ENCODE results near the gene TMEM61.

DNA sequence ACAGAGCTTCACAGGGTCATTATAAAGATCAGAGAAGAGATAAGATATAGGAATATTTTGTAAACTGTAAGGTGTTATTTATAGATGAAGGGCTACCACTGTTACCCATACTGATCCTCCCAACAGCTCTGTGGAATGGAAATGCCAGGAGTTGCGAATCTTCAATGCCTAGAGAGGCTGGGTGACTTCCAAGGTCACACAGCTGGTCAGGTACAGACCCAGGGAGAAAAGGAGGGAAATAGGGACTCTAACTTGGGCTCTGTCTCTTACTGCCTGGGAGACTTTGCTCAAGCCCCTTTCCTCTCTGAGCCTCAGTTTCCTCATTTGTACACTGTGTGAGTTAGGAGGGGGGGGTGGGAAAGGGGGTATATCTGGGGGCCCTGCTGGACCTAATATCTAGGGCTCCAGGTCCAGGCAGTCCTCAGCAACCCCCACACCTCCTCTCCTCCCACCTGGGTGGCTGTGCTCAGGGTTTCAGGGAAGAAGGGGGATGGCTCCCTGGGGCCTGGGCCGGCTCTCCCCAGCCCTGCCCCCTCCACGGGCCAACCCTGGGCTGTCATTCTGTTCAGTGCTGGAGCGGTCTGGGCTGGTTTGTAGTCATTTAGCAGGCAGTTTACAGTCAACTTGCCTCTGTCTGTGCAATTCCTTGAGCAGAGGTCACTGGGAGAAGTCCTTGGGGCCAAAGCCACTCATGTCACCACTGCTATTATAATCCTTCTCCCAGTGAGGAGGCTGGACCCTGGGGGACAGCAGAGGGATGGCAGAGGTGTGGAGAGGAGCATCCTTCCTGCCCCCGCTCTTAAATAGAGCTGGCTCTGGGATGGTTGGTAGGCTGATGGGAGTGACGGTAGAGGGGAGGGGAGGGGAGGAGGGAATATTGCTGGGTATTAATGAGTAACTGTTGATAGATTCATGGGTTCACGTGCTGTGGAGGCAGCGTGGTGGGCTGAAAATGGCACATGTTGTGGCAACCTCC, 20.0 kb downstream of the TMEM61 start:
- no peak for TF ChIP-seq ZC3H10 (CRISPR knock-in tag; IDR thresholded peaks at IDR 0.05)
- TF ChIP-seq ARNTL (CRISPR knock-in tag; IDR thresholded peaks at IDR 0.05; ENCODE audit: borderline replicate concordance, low read depth): no peak
- TF ChIP-seq ESRRG (CRISPR knock-in tag; IDR thresholded peaks at IDR 0.05): no peak
